GM18868 (cell line): Measurements from ENCODE around the gene EHBP1L1.
A peak's percentile ranks its signal among the peaks of the same experiment; 100 is the strongest.

Experiments
- ATAC-seq: cut with Tn5 transposase; IDR thresholded peaks from one replicate; pipeline ENCODE4 v1.9.1; 2021; ENCODE audit warnings: mild to moderate bottlenecking, moderate library complexity; ENCODE audit not compliant: unreplicated experiment

Gene EHBP1L1

DNA sequence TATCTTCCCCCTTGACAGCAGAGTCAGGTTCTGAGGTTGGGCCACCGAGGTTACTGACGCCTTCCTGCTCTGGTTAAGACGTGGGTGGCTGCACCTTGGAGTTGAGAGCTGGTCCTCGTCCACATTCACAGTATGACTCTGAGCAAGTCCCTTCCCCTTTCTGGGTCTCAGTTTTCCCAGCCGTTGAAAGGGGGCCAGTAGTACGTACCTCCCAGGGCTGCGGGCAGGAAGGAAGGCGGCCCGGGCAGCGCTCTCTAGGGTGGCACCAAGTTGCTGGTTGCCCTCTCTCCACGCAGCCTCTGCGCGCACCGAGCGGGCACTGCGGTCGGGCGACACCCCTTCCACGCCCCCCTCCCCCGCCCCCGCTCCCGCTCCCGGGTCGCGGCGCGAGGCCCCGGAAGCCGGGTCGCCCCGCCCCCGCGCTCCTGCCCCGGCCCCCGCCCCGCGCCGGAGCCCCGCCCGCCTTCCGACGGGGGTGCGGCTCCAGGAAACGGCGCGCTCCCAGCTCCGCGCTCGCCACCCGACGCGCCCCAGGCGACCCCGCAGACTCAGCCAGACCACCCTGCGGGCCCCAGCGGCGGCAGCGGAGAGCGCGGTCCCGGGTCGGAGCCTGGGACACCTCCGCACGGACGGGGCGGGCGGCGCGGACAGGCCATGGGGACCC is at the start of gene EHBP1L1:
EHBP1L1 (plus strand) TSS at position 486 of the 664 bp plus-strand sequence. CDS start 250 bp downstream, outside the sequence.
- no peak for ATAC-seq

DNA sequence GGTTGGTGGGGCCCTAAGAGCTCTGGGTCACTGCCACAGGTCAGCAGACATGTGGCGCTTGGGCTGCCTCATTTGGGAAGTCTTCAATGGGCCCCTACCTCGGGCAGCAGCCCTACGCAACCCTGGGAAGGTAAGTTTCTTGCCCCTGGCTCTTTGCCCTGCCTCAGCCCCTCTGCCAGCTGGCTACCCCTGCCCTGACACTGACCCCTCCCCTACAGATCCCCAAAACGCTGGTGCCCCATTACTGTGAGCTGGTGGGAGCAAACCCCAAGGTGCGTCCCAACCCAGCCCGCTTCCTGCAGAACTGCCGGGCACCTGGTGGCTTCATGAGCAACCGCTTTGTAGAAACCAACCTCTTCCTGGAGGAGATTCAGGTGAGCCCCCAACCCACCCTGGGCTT is 49.1 kb upstream of the EHBP1L1 start:
- no peak for ATAC-seq

DNA sequence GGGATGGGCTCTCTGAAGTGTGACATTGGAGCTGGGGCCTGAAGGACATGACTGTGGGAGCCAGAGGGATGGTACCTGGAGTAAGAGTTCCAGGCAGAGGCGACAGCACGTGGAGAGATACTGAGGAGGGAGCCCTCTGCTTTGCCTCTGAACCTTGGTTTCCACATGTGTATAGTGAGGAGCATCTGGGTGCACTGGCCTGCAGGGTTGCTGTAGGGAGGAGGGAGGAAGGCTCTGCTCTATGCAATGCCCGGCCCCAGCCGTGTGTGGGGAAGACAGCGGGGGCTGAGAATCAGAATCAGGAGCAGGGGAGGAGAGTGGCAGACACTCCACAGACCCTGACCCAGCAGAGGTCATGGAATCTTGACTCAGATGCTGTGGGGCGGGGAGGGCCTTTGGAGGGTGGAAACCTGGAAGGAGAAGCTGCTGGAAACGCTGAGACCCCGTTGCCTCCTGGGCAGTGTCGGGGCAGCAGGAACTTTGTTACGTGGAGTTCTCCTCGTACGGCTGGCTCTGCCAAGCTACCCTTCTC is 47.0 kb upstream of the EHBP1L1 start:
- ATAC-seq, result no peak

DNA sequence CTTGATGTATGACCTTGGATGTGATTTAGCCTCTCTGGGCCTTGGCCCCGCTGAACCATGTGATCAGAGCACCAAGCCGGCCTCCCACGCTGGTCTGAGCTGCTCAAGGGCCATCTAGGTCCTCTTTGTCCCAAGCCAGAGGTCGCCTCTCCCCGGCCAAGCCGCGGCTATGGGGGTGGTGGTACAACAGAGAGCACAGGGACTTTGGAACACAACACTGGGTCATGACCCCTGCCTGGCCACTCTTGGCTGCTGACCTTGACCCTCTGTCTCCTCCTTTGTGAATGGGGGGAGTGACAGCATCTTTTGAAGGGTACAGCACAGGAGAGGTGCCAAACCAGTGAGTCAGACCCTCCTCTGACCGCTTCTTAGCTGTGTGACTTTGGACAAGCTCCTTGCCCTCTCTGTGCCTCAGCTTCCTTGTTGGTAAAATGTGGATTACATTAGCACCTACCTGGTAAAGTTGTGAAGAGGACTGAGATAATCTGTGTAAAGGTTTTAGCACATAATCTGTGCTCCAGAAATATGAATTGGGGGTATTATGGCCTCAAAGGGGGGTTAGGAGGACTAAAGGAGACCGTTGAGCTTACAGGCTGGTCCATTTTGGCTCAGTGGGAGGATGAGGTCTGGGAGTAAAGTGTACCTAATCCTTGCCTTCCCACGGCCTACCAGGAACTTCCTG is 46.2 kb upstream of the EHBP1L1 start:
- no peak for ATAC-seq

DNA sequence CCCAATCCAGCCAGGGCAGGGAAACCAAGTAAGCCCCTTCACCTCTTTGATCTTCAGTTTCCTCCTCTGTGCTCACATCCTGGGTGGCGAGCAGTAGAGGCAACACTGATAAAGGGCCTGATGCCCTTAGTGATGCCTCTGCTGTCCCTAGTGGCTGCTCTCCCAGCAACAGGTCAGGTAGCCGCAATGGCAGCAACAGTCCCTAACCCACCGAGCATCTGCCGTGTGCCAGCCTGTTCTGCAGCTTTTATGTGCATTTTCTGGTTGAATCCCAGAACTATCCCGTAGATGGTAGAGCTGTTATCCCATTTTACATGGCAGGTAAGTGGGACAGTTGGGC is 45.7 kb upstream of the EHBP1L1 start:
- ATAC-seq, result no peak

DNA sequence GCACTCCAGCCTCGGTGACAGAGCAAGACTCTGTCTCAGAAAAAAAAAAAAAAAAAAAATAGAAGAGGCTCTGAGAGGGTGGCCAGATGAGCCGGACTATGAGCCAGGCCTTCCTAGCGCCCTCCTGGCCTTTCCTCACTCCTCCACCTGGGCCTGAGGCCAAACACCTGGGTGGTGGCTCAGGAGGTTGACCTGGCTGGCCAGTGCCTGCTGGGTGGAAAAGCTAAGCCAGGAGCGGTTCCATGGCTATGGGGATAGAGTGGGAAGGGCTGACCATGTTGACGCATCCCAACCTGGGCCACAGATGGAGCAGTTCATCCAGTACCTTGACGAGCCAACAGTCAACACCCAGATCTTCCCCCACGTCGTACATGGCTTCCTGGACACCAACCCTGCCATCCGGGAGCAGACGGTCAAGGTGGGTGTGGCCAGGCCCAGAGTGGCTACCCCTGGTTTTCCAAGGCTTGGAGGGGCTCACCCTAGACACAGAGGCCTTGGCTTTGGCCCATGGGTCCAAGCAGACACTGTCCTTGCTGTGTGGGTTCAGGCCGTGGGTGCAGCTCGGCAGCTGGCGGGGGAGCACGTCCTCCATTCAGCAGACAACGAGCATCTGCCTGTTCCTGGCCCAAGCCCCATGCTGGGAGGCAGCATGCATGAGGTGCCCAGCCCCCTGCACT is 43.3 kb upstream of the EHBP1L1 start:
- no peak for ATAC-seq

DNA sequence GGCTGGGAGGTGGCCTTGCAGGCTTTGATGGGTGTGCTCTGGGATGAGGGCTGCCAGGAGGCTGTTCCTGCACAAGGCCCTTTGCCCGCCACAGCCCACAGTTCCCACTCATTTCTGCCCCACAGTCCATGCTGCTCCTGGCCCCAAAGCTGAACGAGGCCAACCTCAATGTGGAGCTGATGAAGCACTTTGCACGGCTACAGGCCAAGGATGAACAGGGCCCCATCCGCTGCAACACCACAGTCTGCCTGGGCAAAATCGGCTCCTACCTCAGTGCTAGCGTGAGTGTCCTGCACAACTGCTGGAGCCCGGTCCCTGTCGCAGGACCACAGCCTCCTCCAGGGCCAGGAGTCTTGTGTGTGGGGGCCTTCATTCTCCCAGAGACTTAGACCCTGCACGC is 40.8 kb upstream of the EHBP1L1 start:
- ATAC-seq, result no peak

DNA sequence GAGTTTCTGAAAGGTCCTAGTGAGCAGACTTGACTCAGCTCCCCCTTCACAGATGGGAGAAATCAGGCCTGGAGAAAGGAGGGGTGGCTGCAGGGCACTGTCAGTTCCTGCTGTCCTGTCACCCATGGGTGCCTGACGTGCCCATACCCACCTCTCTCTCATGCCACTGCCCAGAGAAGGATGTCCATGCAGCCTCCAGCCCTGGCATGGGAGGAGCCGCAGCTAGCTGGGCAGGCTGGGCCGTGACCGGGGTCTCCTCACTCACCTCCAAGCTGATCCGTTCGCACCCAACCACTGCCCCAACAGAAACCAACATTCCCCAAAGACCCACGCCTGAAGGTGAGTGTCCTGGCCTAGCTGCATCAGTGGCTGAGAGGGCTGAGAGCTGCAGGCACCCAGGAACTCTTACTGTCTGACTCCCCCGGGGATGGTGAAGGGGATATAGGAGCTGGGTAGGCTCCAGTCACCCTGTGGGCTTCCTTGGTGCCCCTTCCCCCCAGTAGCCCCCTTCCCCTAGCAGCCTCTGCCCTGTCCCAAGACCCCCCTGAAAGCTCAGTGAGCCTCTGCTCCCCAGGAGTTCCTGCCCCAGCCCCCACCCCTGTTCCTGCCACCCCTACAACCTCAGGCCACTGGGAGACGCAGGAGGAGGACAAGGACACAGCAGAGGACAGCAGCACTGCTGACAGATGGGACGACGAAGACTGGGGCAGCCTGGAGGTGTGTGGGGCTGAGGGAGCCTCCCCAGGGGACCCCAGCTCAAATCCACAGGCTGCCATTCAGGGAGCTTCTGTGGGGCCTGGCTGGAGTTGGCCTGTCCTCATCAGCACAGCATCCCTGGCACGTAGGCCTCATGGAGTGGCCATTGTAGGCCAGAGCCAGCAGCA is 39.2 kb upstream of the EHBP1L1 start:
- no peak for ATAC-seq

DNA sequence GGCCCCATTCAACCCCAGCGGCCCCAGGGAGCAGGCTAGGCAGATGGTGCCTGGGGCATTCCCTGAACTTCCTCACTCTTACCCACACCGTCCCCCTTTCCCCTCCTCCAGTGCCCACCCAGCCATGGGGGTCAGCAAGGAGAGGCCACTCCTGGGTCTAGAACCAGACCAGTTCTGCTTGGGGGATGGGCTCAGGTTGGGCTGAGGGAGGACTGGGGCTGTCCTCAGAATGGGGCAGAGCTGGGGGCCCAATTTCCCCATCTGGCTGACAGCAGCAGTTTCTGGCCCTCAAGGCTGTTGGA is 38.6 kb upstream of the EHBP1L1 start:
- ATAC-seq, result no peak

DNA sequence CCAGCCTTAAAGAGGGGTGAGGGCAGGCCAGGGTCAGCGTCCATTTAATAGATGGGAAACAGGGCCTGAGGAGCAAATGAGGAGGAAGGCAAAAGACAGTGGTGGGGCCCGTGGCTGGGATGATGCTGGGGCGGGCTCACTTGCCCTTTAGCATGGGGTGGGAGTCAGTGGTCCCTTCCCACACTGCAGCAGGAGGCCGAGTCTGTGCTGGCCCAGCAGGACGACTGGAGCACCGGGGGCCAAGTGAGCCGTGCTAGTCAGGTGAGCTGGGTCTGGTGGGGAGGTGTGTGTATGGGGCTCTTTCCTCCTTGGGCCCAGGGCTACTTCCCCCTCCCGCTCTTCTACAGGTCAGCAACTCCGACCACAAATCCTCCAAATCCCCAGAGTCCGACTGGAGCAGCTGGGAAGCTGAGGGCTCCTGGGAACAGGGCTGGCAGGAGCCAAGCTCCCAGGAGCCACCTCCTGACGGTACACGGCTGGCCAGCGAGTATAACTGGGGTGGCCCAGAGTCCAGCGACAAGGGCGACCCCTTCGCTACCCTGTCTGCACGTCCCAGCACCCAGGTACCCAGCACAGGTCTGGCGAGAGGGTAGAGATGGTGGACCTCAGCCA is 38.1 kb upstream of the EHBP1L1 start:
- no peak for ATAC-seq

DNA sequence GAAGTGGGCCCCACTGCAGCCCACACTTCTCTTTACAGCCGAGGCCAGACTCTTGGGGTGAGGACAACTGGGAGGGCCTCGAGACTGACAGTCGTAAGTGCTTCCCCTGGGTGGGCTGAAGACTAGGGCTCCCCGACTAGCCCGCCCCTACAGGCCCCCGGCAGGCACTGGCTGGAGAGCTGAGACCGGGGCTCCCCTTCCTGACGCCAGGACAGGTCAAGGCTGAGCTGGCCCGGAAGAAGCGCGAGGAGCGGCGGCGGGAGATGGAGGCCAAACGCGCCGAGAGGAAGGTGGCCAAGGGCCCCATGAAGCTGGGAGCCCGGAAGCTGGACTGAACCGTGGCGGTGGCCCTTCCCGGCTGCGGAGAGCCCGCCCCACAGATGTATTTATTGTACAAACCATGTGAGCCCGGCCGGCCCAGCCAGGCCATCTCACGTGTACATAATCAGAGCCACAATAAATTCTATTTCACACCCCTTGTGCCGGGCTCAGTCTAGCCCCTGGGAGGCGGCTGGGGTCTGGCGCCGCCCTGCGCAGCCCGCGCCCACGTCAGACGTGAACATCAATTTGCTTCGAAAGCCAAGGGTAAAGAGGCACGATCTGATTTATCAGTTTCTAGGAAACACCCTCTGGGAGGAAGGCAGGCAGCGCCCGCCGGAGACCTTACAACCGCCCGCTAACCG is 37.5 kb upstream of the EHBP1L1 start:
- ATAC-seq, result no peak

DNA sequence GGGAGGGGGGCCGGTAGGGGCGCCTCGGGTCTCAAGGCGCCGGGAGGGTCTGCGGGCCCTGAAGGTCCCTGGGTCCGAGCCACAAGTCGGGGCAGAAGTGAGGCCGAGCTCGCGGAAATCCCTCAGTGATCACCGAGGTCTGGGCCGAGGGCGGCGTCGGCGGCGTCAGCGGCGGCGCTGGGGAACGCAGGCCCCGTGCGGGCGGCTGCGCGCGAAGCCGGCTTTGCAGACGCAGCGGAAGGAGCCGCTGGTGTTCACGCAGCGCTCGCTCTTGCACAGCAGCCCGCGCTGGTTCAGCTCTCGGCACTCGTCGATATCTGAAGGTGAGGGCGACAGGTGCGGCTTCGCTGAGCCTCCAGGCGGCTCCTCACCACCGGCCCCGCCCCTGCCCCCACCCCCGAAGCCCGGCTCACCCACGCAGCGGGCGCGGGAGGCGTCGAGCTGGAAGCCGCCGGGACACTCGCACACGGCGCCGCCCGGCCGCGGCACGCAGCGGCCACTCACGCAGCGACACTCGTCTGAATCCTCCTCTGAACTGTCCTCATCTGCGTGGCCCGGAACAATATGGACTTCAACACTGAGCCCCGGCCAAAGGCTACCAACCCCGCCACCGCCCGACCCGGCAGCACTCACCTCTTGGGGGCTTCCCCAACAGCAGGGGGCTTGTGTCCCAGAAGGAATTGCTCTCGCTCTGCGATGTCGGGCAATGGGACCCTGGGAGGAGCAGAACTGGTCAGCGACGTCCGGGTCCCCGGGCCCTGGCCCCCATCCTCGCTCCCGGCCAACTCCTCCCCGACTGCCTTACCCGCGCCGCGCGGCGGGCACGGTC is 36.7 kb upstream of the EHBP1L1 start:
- no peak for ATAC-seq

DNA sequence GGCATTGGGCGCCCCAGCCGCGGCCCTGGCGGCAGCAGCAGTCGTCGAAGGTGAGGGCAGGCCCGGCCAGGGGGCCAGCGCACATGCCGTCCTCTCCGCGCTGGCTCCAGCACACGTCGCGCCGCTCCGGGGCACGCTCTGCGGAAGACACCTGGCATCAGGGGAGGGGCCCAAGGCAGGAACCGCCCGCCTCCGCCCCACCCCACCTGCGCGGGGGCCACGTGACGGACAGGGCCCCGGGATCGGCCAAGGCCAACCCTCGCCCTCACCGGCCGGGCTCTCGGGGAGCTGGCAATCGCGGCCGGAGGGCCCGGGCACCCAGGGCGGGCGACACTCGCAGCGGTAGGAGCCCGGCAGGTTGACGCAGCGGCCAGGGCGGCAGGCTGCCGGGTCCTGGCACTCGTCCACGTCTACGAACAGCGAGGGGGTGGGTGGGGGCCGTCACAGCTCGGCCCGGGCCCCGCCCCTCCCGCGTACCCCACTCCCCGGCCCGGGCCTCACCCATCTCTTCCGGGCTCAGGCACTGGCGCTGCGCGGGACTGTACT is 36.0 kb upstream of the EHBP1L1 start:
- ATAC-seq, result peak; percentile 59

DNA sequence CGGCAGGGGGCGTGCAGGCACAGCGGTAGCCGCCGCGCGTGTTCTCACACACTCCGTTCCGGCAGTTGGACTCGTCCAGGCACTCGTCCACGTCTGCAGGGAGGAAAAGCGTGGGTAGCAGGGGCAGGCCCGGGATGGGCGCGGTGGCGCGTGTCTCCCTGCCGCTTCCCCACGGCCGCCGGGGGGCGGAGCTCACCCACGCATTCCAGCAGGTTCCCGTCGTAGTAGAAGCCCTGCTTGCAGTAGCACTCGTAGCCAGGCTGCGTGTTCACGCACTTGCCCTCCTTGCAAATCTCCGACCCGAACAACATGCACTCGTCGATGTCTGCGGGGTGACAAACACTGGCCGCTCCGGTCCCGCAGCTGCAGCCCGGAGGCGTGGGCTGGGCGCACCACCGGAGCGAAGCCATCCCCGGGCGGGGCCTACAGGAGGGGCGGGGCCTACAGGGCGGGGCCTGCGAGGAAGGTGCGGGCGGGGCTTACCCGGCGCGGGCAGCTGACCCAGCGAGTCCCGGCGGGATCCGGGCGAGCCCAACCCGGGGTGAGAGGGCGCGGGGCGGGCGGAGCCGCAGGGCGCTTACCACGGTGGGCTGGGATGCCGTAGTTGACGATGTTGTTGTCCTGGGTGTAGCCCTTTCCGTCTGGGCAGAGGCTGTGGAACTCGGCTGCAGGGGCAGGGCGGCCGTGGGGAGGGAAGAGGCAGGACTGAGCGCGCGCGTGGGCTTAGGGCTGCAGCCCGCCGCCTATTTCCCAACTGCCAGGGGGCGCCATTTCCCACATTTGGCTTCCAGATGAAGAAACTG is 35.4 kb upstream of the EHBP1L1 start:
- peak; percentile 73 for ATAC-seq

DNA sequence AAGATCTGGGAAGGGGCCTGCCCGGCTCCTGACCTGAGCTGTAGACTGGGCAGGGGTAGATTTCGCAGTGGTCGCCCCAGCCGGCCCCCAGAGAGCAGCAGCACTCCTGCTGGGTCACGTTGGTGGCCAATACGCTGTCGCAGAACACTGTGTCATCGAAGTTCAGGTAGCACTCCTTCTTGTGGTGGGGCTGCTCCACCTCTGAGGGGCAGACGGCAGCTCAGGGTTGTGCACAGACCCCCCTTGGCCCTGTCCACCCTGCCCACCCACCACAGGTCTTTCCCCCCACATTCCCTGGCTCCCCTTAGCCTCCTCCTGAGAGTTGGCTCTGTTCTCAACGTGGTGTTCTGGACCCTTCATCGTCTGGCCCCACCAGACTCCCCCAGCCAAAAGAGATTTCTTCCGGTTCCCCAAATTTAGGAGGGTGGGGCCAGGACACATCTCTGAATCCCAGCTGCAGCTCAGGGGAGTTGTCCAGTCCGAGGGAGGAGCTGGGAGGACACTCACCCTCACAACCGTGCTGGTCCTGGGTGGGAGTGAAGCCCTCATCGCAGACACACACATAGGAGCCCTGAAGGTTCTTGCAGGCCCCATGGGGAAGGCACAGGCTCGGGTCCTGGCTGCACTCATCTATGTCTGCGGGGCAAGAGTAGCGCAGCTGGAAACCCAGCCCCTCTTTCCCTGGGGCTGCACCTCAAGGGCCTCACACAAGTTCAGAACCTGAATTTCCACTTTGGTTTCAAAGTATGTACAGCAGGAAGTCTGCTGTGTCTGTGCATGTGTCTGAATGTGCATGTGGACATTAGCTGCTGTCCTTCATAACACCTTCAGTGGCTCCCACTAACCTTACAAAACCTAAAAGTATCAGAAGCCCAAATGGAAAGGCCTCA is 34.5 kb upstream of the EHBP1L1 start:
- ATAC-seq, result no peak

DNA sequence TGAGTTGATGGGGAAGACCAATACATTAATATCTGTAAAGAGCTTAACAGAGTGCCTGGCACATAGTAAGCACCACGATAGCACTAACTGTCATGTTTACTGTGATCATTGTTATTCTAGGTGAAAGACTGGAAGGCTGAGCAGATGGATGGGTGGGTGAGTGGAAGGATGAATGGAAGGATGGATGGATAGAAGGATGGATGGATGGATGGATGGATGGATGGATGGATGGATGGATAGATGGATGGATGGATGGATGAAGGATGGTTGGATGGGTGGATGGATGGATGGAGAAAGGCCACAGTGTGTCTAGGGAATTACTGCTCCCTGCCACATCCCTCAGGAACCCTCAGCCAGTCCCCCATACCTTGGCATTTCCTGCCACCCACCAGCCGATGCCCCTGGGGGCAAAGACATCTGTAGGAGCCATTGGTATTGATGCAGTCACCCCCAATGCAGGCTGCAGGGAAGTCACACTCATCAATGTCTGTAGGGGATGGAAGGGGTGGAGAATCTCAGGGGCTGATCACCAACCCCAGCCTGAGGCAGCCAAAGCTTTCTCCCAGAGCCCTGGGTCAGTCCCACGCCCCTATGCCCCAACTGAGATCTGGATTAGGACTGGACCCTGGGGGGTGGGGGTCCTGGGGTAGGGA is 33.0 kb upstream of the EHBP1L1 start:
- ATAC-seq, result no peak

DNA sequence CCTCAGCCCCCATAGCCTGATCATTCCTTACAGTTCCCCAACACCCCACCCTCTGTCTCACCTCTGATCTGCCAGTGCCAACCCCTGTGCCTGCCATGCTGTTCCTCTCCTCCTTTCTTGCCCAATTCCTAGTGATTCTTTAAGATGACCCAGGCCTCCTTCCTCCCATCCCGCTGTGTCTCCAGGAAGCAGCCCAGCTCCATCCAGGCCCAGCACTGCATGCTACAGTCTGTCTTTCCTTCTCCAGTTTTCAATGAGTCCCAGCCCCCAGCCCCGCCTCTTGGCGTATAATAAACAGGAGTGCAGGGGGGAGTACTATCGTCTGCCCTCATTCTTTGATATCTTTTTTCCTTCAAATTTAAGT is 30.0 kb upstream of the EHBP1L1 start:
- ATAC-seq, result no peak
